NCI-H2171 (cell line): Measurements from ENCODE around the gene SDK2.

Experiments used
- DNase-seq: peaks from one replicate; lab custom pipeline; 2025; lab: John Stamatoyannopoulos, UW

SDK2 gene

GRCh38 chr17:73297934-73298861, 346.0 kb downstream of the SDK2 start:
- no peak for DNase-seq

DNA sequence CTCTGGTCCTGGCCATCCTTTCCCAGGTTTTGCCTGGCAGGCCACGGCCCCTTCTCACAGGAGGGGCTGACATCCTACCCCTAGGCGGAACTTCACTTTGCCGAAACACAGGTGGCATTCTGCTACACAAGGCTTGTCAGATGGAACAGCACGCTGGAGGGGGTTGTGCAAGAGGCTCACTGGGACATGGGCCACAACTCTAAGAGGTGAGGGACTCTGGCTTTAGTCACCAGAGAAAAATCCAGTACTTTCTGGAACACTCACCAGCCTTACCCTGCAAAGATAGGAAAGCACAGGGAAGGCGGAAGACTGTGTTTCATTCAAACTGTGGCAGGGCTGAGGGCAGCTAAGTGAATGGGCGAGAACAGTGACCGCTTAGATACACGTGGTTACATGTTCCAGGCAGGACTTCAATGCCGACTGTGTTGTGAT, 350.7 kb downstream of the SDK2 start:
- no peak for DNase-seq

DNA sequence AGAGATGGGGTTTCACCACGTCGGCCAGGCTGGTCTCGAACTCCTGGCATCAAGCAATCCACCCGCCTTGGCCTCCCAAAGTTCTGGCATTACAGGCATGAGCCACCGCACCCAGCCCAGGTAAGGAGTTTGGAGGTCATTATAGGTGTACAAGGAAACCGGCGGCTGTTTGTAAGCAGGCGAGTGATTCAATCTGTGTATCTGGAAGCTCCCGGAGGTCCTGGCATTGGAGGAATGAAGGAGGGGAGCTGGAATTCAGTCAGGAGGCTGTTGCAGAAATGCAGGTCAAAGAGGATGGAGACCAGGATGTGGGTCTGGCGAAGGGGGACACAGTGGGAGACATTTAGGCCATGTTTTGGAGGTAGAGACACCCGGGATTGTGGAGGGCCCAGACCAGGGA, 351.2 kb downstream of the SDK2 start:
- no peak for DNase-seq

DNA sequence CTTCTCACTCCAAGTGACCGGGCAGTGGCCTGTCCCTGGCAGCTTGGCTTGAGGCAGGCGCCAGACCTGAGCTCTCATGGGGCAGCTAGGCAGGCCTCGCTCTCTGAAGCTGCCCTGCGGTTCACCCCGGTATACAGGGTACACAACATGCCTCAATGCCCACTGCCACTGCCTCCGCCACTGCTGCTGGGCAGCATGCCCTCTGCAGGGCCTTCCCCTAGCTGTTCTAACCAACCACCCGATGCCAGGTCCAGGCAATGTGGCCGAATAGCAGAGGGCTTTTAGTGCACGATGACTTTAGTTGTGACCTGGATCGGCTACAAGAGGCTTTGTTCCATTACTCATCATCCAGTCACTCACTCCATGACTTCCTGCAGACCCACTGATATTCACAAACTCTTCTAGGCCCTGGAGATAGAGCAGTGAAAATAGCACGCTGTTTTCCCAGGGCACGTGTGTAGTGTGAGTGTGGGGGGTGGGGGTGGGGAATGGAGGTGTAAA, 352.2 kb downstream of the SDK2 start:
- DNase-seq: no peak

- no peak for DNase-seq
Measured at GRCh38 chr17:73291260-73291801, 352.9 kb downstream of the SDK2 start.

DNA sequence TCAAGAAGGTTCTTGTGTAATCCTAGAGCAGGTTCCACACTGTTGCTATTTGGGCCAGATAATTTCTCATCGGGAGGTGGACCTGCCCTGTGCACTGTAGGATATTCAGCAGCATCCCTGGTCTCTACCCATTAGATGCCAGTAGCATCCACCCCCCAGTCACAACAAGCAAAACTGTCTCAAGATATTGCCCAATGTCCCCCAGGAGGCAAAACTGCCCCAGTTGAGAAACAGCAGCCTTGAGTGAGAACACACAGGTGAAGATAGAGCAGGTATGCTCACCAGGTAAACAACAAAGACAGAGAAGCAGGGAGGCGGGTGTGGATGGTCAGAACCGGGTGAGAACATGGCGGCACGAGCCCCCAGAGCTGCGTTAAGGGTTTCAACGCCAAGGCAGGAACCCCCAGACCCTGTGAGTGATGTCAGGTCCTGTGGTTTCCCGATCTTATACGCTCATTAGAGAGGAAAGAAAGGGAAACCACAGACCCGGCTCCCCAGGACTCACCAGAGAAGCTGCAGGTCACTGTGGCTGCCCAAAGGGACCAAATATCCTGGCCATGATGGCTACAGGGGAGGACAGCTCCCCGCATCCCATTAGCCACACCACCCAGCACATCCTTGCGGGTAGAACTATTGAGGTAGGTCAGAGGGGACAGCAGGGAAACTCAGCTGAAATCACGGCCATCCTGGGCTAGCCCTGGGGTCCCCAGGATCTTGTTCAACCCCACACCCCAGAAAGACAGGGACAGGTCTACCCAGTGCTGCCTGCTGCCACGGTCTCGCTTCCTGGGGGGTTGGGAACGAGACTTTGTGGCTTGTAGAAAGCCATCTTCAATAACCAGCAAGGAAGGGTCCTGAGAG, 353.6 kb downstream of the SDK2 start:
- DNase-seq: no peak

DNA sequence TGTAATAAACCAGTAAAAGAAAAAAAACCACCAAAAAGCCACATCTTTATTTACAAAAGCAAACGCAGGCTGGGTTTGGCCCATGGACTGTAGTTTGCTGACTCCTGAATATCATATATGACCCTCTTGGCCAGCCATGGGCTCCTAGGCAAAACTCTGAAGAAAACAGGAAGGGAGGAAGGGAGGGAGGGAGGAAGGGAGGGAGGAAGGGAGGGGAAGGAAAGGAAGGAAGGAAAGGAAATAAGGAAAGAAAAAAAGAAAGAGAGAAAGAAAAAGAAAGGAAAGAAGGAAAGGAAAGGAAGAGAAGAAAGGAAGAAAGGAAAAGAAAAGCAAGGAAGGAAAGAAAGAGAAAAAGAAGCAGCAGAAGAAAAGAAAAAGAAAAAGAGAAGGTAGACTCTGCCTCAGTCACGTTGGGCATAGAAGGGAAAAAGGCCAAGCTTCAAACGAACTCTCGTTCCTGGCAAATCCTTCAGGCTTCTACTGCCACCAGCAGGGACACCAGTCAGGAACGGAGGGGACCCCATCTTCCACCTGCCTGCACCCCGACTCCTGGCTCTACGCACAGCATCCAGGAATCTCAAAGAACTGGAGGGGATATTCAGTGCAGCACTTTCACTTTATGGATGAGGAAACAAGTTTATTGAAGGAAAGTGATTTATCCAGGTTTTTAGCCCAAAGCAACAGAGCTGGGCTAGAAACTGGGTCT, 354.5 kb downstream of the SDK2 start:
- DNase-seq: no peak

DNA sequence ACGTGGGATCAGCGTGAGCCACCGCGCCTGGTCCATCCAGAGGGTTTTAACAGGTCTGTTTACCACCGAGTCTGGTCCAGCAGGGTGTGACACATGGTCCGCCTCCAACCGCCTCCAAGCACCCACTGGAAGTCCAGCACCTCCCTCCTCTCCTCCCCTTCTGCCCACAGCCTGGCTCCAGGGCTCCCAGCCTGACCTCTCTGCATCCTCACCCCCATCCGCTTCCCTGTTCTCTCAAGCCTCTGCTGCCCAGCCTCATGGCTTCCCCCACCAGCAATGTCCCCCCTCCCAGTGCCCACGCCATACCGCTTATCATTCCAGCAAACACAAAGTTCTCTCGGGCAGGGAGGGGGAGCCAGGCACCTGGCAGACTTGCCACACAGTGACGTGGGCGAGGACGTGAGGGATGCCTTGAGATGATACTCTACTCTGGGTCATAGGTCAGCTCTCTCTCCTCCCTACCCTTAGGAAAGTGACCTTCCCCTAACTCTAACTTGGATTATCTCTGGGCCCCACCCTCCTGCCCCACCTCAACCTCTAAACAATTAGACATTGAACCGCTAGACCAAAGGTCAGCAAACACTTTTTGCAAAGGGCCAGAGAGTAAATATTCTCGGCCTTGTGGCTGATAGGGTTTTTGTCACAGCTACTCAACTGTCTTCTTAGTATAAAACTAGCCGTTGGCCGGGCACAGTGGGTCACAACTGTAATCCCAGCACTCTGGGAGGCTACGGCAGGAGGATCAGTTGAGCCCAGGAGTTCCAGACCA, 355.5 kb downstream of the SDK2 start:
- DNase-seq: no peak

- no peak for DNase-seq
Measured at GRCh38 chr17:73286863-73287296, 357.4 kb downstream of the SDK2 start.

GRCh38 chr17:73285916-73286862, 358.1 kb downstream of the SDK2 start:
- DNase-seq: no peak

DNA sequence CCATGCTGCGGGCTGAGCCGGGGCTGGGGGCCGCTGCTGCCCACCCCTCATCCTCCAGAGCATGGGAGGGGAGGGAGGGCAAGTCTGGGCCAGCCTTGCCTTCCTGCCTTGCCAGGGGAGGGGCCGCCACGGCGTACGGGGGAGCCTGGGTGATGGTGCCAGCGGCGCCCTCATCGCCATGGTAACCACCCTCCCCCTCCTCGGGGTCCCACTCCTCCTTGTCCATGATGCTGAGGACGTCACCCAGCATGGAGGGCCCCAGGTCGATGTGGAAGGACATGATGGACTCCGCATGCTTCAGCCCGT, 358.7 kb downstream of the SDK2 start:
- no peak for DNase-seq

- no peak for DNase-seq
Measured at GRCh38 chr17:73284906-73285602, 359.2 kb downstream of the SDK2 start.
